Measurements from ENCODE around the gene KLHL29. TPM values are rescaled to one million over a fixed set of nuclear protein-coding genes. Genes with fewer than 3 reads are reported as not detected.
A peak's percentile ranks its signal among the peaks of the same experiment; 100 is the strongest.

Gene KLHL29
- total and polyA plus RNA-seq, 2 of the 13 experiments (the other 11 are each of a cell fraction or from before 2014, with no cell fraction given) = 0.01 TPM; not detected in 1

DNA sequence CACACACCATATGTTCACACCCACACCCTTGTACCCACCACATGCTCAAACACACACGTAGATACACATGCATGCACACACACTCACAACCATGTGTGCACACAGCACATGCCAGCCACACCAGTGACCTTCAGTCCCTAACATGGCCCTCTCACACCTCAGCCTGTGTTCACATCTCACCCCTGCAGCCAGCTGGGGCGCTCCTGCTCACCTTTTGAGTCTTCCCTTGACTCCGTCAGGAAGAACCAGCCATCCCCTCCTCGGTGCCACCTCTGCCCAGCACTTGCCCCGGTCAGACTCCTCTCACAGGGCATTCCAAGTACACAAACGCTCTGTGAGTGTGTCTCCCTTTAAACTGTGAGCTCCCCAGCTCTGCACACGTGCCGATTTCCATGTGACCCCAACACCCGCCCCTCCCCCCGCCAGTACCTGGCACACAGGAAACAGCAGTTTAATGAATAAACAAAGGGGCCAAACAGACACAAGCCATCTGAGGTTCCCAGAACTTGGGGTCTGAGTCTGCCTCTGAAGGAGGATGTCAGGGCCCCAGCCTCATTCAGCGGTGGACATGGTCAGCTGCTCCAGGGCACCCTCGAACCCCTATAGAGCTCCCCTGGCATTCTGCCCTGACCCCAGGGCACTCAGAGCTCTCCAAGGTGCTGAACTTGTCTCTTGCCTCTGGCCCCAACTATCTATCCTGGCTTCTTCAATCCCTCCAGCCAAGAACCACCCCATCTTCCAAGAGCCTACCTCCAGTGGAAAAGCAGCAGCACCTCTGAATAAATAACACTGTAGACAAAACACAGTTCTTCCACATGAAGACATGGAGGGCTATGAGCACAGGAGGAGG lies 289.1 kb downstream of the KLHL29 start (continued):
- TF ChIP-seq, protein P1, sequence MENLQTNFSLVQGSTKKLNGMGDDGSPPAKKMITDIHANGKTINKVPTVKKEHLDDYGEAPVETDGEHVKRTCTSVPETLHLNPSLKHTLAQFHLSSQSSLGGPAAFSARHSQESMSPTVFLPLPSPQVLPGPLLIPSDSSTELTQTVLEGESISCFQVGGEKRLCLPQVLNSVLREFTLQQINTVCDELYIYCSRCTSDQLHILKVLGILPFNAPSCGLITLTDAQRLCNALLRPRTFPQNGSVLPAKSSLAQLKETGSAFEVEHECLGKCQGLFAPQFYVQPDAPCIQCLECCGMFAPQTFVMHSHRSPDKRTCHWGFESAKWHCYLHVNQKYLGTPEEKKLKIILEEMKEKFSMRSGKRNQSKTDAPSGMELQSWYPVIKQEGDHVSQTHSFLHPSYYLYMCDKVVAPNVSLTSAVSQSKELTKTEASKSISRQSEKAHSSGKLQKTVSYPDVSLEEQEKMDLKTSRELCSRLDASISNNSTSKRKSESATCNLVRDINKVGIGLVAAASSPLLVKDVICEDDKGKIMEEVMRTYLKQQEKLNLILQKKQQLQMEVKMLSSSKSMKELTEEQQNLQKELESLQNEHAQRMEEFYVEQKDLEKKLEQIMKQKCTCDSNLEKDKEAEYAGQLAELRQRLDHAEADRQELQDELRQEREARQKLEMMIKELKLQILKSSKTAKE (CRISPR knock-in tag; IDR thresholded peaks at IDR 0.05; ENCODE audit: borderline replicate concordance) = no peak
- TF ChIP-seq CEBPG (CRISPR knock-in tag; IDR thresholded peaks at IDR 0.05) (no peak), NCOR1 (IDR thresholded peaks at IDR 0.05; ENCODE audit: borderline replicate concordance, low read length) (no peak), ZNF3 (CRISPR knock-in tag; IDR thresholded peaks at IDR 0.05) (no peak), ZFP36 (IDR thresholded peaks at IDR 0.05; ENCODE audit: borderline replicate concordance, low read depth, low read length, partially characterized antibody) (no peak), ZNF224 (CRISPR knock-in tag; IDR thresholded peaks at IDR 0.05) (no peak), MBNL3 (CRISPR knock-in tag; conservative IDR thresholded peaks at IDR 0.05) (no peak), MIER3 (CRISPR knock-in tag; IDR thresholded peaks at IDR 0.05; ENCODE audit: borderline replicate concordance) (no peak), ZNF570 (CRISPR knock-in tag; IDR thresholded peaks at IDR 0.05; ENCODE audit: borderline replicate concordance) (no peak), YEATS4 (CRISPR knock-in tag; IDR thresholded peaks at IDR 0.05; ENCODE audit: borderline replicate concordance) (no peak), ZNF251 (CRISPR knock-in tag; IDR thresholded peaks at IDR 0.05) (no peak), DNMT1 (CRISPR knock-in tag; IDR thresholded peaks at IDR 0.05) (no peak), JUND (CRISPR knock-in tag; IDR thresholded peaks at IDR 0.05) (no peak), GZF1 (CRISPR knock-in tag; IDR thresholded peaks at IDR 0.05) (no peak), KDM6A (CRISPR knock-in tag; IDR thresholded peaks at IDR 0.05; ENCODE audit: low read depth) (no peak), FOXK1 (CRISPR knock-in tag; IDR thresholded peaks at IDR 0.05; ENCODE audit: borderline replicate concordance, low read depth) (peak; percentile 37; the same call in 1 of the 2 replicates)
- TF ChIP-seq, protein P2, sequence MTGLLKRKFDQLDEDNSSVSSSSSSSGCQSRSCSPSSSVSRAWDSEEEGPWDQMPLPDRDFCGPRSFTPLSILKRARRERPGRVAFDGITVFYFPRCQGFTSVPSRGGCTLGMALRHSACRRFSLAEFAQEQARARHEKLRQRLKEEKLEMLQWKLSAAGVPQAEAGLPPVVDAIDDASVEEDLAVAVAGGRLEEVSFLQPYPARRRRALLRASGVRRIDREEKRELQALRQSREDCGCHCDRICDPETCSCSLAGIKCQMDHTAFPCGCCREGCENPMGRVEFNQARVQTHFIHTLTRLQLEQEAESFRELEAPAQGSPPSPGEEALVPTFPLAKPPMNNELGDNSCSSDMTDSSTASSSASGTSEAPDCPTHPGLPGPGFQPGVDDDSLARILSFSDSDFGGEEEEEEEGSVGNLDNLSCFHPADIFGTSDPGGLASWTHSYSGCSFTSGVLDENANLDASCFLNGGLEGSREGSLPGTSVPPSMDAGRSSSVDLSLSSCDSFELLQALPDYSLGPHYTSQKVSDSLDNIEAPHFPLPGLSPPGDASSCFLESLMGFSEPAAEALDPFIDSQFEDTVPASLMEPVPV (CRISPR knock-in tag; IDR thresholded peaks at IDR 0.05) = no peak
- TF ChIP-seq, protein P3, sequence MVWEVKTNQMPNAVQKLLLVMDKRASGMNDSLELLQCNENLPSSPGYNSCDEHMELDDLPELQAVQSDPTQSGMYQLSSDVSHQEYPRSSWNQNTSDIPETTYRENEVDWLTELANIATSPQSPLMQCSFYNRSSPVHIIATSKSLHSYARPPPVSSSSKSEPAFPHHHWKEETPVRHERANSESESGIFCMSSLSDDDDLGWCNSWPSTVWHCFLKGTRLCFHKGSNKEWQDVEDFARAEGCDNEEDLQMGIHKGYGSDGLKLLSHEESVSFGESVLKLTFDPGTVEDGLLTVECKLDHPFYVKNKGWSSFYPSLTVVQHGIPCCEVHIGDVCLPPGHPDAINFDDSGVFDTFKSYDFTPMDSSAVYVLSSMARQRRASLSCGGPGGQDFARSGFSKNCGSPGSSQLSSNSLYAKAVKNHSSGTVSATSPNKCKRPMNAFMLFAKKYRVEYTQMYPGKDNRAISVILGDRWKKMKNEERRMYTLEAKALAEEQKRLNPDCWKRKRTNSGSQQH (CRISPR knock-in tag; IDR thresholded peaks at IDR 0.05; ENCODE audit: low read depth) = peak; percentile 75; the same call in 1 of the 2 replicates
- TF ChIP-seq, protein P4, sequence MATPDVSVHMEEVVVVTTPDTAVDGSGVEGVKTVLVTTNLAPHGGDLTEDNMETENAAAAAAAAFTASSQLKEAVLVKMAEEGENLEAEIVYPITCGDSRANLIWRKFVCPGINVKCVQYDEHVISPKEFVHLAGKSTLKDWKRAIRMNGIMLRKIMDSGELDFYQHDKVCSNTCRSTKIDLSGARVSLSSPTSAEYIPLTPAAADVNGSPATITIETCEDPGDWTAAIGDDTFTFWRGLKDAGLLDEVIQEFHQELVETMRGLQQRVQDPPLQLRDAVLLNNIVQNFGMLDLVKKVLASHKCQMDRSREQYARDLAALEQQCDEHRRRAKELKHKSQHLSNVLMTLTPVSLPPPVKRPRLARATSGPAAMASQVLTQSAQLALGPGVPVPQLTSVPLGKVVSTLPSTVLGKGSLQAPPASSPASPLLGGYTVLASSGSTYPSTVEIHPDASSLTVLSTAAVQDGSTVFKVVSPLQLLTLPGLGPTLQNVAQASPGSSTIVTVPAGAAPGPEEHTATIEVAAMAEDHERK (CRISPR knock-in tag; IDR thresholded peaks at IDR 0.05; ENCODE audit: low read depth) = no peak
- TF ChIP-seq, protein P5, sequence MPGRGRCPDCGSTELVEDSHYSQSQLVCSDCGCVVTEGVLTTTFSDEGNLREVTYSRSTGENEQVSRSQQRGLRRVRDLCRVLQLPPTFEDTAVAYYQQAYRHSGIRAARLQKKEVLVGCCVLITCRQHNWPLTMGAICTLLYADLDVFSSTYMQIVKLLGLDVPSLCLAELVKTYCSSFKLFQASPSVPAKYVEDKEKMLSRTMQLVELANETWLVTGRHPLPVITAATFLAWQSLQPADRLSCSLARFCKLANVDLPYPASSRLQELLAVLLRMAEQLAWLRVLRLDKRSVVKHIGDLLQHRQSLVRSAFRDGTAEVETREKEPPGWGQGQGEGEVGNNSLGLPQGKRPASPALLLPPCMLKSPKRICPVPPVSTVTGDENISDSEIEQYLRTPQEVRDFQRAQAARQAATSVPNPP (CRISPR knock-in tag; IDR thresholded peaks at IDR 0.05) = no peak
- TF ChIP-seq, protein P6, sequence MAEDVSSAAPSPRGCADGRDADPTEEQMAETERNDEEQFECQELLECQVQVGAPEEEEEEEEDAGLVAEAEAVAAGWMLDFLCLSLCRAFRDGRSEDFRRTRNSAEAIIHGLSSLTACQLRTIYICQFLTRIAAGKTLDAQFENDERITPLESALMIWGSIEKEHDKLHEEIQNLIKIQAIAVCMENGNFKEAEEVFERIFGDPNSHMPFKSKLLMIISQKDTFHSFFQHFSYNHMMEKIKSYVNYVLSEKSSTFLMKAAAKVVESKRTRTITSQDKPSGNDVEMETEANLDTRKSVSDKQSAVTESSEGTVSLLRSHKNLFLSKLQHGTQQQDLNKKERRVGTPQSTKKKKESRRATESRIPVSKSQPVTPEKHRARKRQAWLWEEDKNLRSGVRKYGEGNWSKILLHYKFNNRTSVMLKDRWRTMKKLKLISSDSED (CRISPR knock-in tag; IDR thresholded peaks at IDR 0.05) = no peak

Measured in HepG2 (cell line).